Sciatic nerve (tissue), 2 donors: ENCODE data around the gene NPY4R2. TPM values are rescaled to one million over a fixed set of nuclear protein-coding genes. Genes with fewer than 3 reads are reported as not detected.
"Not testable (repeated sequence)": the region's sequence is repeated elsewhere in the genome, so short reads cannot be mapped to it uniquely, and the experiment has no call there.

Experiments used
- ATAC-seq: fragments of 200-7000 bp; cut with Tn5 transposase; one replicate; pipeline ENCODE4 v1.9.1; 2020; ENCODE audit warnings: mild to moderate bottlenecking, moderate library complexity
- DNase-seq: peaks from one replicate; pipeline ENCODE4 v3.0.0-alpha.2; 2020; ENCODE audit warnings: low spot score
- intact Hi-C: fragments of 100-400 bp; cut with DNase I; formaldehyde crosslinking; loops from one replicate; pipeline ENCODE4 v1.14.2; 2022
- total RNA-seq: library from RNA; stranded (reverse); fragmentation: NEBNext Ultra II Directional; extraction: Animal tissue kit (Norgen Biotek cat#: 25700); gene quantifications from one replicate; pipeline ENCODE4 v1.2.1, GENCODE V29; 2021
- donor health status: DM: no; HTN: no; CAD: no.
- donor health status: DM: no; HTN: no; CAD: no.

NPY4R2 gene
- total RNA-seq, 1 donor from 2014 or later, result not detected

GRCh38 chr10:47924628-47925027 lies 6.2 kb downstream of the NPY4R2 start:
- ATAC-seq, DNase-seq, intact Hi-C loops: not testable (repeated sequence)

GRCh38 chr10:47927147-47927916 lies 8.9 kb downstream of the NPY4R2 start:
- ATAC-seq, intact Hi-C loops, DNase-seq: not testable (repeated sequence)

- intact Hi-C loops, ATAC-seq, DNase-seq: not testable (repeated sequence)
Observed at GRCh38 chr10:47928225-47928624, 9.8 kb downstream of the NPY4R2 start.

- DNase-seq, intact Hi-C loops, ATAC-seq: not testable (repeated sequence)
Observed at GRCh38 chr10:47932824-47933223, 14.4 kb downstream of the NPY4R2 start.

GRCh38 chr10:47933462-47933861 lies 15.0 kb downstream of the NPY4R2 start:
- intact Hi-C loops, DNase-seq, ATAC-seq: not testable (repeated sequence)

- DNase-seq, intact Hi-C loops, ATAC-seq: not testable (repeated sequence)
Observed at GRCh38 chr10:47936772-47937228, 18.3 kb downstream of the NPY4R2 start.

GRCh38 chr10:47937634-47938033 lies 19.2 kb downstream of the NPY4R2 start:
- DNase-seq, intact Hi-C loops, ATAC-seq: not testable (repeated sequence)

- intact Hi-C loops, ATAC-seq, DNase-seq: not testable (repeated sequence)
Observed at GRCh38 chr10:47940821-47941220, 22.4 kb downstream of the NPY4R2 start.

GRCh38 chr10:47941379-47941778 lies 22.9 kb downstream of the NPY4R2 start:
- ATAC-seq, DNase-seq, intact Hi-C loops: not testable (repeated sequence)

- ATAC-seq, intact Hi-C loops: not testable (repeated sequence)
Observed at GRCh38 chr10:47942351-47943019, 24.0 kb downstream of the NPY4R2 start.

GRCh38 chr10:47943328-47943727 lies 24.9 kb downstream of the NPY4R2 start:
- DNase-seq, intact Hi-C loops, ATAC-seq: not testable (repeated sequence)

More at GRCh38 chr10:47942351-47943019, 24.0 kb downstream of the NPY4R2 start:
- DNase-seq, result not testable (repeated sequence)

- ATAC-seq, DNase-seq: not testable (repeated sequence)
Observed at GRCh38 chr10:47947424-47947823, 29.0 kb downstream of the NPY4R2 start.

GRCh38 chr10:47957158-47957557 lies 38.7 kb downstream of the NPY4R2 start:
- intact Hi-C loops, DNase-seq, ATAC-seq: not testable (repeated sequence)

More at GRCh38 chr10:47947424-47947823, 29.0 kb downstream of the NPY4R2 start:
- intact Hi-C loops, result not testable (repeated sequence)

- DNase-seq, ATAC-seq, intact Hi-C loops: not testable (repeated sequence)
Observed at GRCh38 chr10:47959677-47960076, 41.2 kb downstream of the NPY4R2 start.

GRCh38 chr10:47960699-47961098 lies 42.2 kb downstream of the NPY4R2 start:
- ATAC-seq, intact Hi-C loops: not testable (repeated sequence)

GRCh38 chr10:47962785-47963184 lies 44.3 kb downstream of the NPY4R2 start:
- intact Hi-C loops, ATAC-seq: not testable (repeated sequence)

More at GRCh38 chr10:47960699-47961098, 42.2 kb downstream of the NPY4R2 start:
- DNase-seq, result not testable (repeated sequence)

GRCh38 chr10:47964280-47965063 lies 46.0 kb downstream of the NPY4R2 start:
- ATAC-seq, result peak; percentile 57
- DNase-seq, intact Hi-C loops: not testable (repeated sequence)

More at GRCh38 chr10:47962785-47963184, 44.3 kb downstream of the NPY4R2 start:
- DNase-seq, result not testable (repeated sequence)

- intact Hi-C loops, DNase-seq, ATAC-seq: not testable (repeated sequence)
Observed at GRCh38 chr10:47968988-47969387, 50.5 kb downstream of the NPY4R2 start.
